Neural cell (in vitro differentiated cells): ENCODE measurements around the gene FNDC3A.

ENCODE experiments used
- CTCF ChIP-seq: fragments of 450-650 bp; IDR thresholded peaks from 2 replicates; pipeline ENCODE4 v1.5.1; 2014; ENCODE audit warnings: antibody characterized with exemption, mild to moderate bottlenecking, moderate library complexity; ENCODE audit not compliant: poor library complexity, severe bottlenecking
- EP300 ChIP-seq: fragments of 450-650 bp; conservative IDR thresholded peaks from 2 replicates; pipeline ENCODE4 v1.6.1; 2014; ENCODE audit warnings: antibody characterized with exemption, mild to moderate bottlenecking, moderate library complexity; ENCODE audit not compliant: poor library complexity, severe bottlenecking
- EZH2 ChIP-seq: fragments of 200-600, 300-800 bp; shearing (Covaris generic), sonication (generic); IDR thresholded peaks from 2 replicates; pipeline ENCODE4 v1.6.1; 2014; ENCODE audit warnings: antibody characterized with exemption, low read length, borderline replicate concordance, mild to moderate bottlenecking; ENCODE audit not compliant: insufficient read depth, poor library complexity, severe bottlenecking
- POLR2AphosphoS5 ChIP-seq: IDR thresholded peaks from 2 replicates; pipeline ENCODE4 v1.6.1; 2012
- TAF1 ChIP-seq: IDR thresholded peaks from 2 replicates; pipeline ENCODE4 v1.6.1; 2012; ENCODE audit warnings: low read depth

GRCh38 chr13:48976576-48977285 is 1.0 kb downstream of the FNDC3A start:
- TF ChIP-seq CTCF (no peak), EZH2 (no peak), TAF1 (no peak), EP300 (no peak), POLR2AphosphoS5 (no peak)
